ENCODE measurements around the gene SLC22A9.
A peak's percentile ranks its signal among the peaks of the same experiment; 100 is the strongest.

Gene SLC22A9

GRCh38 chr11:63445720-63446119, 76.1 kb downstream of the SLC22A9 start:
- peak; percentile 52 for DNase-seq

DNA sequence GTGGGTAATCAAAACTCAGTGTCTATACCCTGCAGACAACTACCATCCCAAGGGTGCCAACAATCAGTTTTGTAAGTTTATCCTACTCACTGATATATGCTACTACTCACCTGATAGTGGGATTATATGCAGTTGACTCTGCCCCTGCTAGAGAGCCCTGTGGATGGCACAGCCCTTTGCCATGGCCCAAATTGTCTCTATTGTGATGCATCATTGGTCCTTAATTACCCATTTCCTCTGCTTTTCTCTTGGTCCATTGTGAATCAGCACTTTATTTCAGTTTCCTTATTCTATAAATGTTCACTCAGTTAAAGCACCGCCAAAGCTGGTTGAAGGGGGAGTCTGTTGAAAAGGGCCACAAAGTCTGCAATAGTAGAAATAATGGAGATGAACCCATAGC, 79.1 kb downstream of the SLC22A9 start:
- DNase-seq = no peak

GRCh38 chr11:63459586-63459985, 90.0 kb downstream of the SLC22A9 start:
- DNase-seq = no peak
